BJ (cell line): ENCODE results near the gene RAD51B. TPM values are rescaled to one million over a fixed set of nuclear protein-coding genes. Genes with fewer than 3 reads are reported as not detected.

Experiments used
- CTCF ChIA-PET: fragments of 350-600 bp; formaldehyde crosslinking; extraction: SDS; loops from one replicate; lab custom pipeline; 2021; ENCODE audit warnings: antibody characterized with exemption, inconsistent platforms; lab: Yijun Ruan, JAX
- POLR2A ChIA-PET: fragments of 300-600 bp; sonication (Branson Sonifier 250); formaldehyde crosslinking; extraction: SDS; loops from one replicate; lab custom pipeline; 2021; ENCODE audit warnings: antibody characterized with exemption; lab: Charles Lee
- DNase-seq: peaks from one replicate; pipeline ENCODE4 v3.0.0-alpha.2; 2011; ENCODE audit warnings: low read depth
- H3K27me3 ChIP-seq: 2 replicates; pipeline ENCODE4 v1.6.0; 2011; ENCODE audit warnings: low read length; ENCODE audit not compliant: control insufficient read depth, insufficient read depth
- H3K36me3 ChIP-seq: 2 replicates; pipeline ENCODE4 v1.5.1; 2011; ENCODE audit warnings: low read length; ENCODE audit not compliant: control insufficient read depth, insufficient read depth
- H3K4me3 ChIP-seq: 2 replicates; pipeline ENCODE4 v1.5.1; 2011; ENCODE audit warnings: low read depth, mild to moderate bottlenecking, control low read depth, low read length
- polyA plus RNA-seq: library from polyadenylated mRNA; depleted of rRNA; stranded (reverse); fragments of >200 nt; gene quantifications from 2 replicates; pipeline ENCODE4 v1.2.3, GENCODE V29; 2011
- TF ChIP-seq, protein P1 (sequence below): IDR thresholded peaks from 2 replicates; pipeline ENCODE4 v1.5.1; 2011; ENCODE audit warnings: low read depth, mild to moderate bottlenecking, control low read depth, inconsistent platforms, low read length, moderate library complexity; ENCODE audit not compliant: insufficient read depth

Gene RAD51B
- polyA plus RNA-seq, 1 experiment, result 5.6 TPM

- H3K27me3 ChIP-seq, result no peaks in the 10 kb centered on the region
- H3K4me3 ChIP-seq, result no peak overlapping the region
- no peaks in the 10 kb centered on the region for H3K36me3 ChIP-seq
- DNase-seq, result no peak
- TF ChIP-seq, protein P1, sequence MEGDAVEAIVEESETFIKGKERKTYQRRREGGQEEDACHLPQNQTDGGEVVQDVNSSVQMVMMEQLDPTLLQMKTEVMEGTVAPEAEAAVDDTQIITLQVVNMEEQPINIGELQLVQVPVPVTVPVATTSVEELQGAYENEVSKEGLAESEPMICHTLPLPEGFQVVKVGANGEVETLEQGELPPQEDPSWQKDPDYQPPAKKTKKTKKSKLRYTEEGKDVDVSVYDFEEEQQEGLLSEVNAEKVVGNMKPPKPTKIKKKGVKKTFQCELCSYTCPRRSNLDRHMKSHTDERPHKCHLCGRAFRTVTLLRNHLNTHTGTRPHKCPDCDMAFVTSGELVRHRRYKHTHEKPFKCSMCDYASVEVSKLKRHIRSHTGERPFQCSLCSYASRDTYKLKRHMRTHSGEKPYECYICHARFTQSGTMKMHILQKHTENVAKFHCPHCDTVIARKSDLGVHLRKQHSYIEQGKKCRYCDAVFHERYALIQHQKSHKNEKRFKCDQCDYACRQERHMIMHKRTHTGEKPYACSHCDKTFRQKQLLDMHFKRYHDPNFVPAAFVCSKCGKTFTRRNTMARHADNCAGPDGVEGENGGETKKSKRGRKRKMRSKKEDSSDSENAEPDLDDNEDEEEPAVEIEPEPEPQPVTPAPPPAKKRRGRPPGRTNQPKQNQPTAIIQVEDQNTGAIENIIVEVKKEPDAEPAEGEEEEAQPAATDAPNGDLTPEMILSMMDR, result no peak
- ChIA-PET POLR2A (no interaction called here), CTCF (interaction anchor here (2.2 kb wide), 1 partner anchor 159 kb away, joined by 5 read pairs; no protein-coding TSS in a partner anchor)
Measured at GRCh38 chr14:68658029-68658509, 838.5 kb downstream of the RAD51B start.

GRCh38 chr14:68658943-68659931 is 839.7 kb downstream of the RAD51B start:
- CTCF ChIA-PET, result interaction anchor here (0.6 kb wide), 1 partner anchor 121 kb away, joined by 3 read pairs; no protein-coding TSS in a partner anchor
- H3K36me3 ChIP-seq, result no peaks in the 10 kb centered on the region
- no peak for DNase-seq
- POLR2A ChIA-PET, result no interaction called here
- H3K4me3 ChIP-seq, result no peak overlapping the region
- no peaks in the 10 kb centered on the region for H3K27me3 ChIP-seq
- TF ChIP-seq, protein P1, result no peak

GRCh38 chr14:68660495-68660894 is 840.9 kb downstream of the RAD51B start:
- POLR2A ChIA-PET, result no interaction called here
- TF ChIP-seq, protein P1, result no peak
- Histone ChIP-seq H3K27me3 (no peaks in the 10 kb centered on the region), H3K36me3 (no peaks in the 10 kb centered on the region), H3K4me3 (no peak overlapping the region)
- CTCF ChIA-PET, result interaction anchor here (0.7 to 0.9 kb wide), 2 partner anchors 20 to 125 kb away, joined by 3 read pairs; no protein-coding TSS in a partner anchor
- DNase-seq, result no peak

DNA sequence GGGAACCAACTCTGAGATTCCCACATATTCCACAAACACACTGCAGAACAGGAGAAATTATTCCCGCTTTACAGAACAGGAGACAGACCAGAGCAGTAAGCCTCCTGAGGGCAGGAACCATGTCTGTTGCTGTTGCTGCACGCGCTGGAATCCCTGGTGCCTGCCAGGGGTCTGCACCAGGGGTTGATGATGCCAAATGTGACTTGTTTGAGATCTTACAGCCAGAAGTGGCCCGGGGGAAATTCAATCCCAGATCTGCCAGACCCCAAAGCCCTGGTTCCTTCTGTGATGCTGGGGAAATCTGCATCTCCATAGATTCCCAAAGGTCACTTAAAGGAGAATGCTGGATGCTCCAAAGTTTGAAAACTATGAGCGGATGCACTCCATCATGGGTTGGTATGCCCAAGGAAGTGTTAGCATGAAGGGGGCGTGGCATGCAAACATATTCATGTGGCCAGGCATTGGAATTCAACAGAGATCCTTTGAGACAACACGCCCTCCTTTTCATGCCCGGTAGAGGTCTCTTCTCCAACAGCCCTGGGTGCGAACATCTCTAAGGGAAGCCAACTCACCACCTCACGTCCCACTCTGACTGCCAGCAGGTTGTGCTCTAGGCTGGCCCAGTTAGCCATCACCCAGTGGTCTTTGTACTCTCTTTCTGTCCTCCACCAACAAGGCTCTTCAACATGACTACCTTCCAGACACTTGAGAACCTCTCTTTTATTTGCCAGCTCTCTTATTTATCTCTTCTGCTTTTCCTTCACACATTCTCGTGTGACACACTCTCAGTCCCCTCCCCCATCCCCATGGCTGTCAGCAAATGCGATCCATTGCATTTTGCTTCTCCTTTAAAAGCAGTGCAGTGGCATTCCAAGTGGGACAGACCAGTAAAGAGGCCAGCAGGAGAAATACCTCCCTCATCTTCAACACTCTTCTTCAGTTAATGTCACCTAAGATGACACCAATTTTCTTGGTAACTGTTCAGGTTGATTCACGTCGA is 841.9 kb downstream of the RAD51B start:
- POLR2A ChIA-PET, result no interaction called here

More for the DNA sequence above, 841.9 kb downstream of the RAD51B start:
- Histone ChIP-seq H3K27me3 (no peaks in the 10 kb centered on the region), H3K36me3 (no peaks in the 10 kb centered on the region), H3K4me3 (no peak overlapping the region)
- CTCF ChIA-PET, result interaction anchor here (0.9 kb wide), 1 partner anchor 19 kb away, joined by 4 read pairs; no protein-coding TSS in a partner anchor
- no peak for DNase-seq
- TF ChIP-seq, protein P1, result no peak
